Measurements from ENCODE around the gene HS1BP3.

GRCh38 chr2:20640411-20641122 is 10.3 kb downstream of the HS1BP3 start:
- no peak for TF ChIP-seq CTCF (IDR thresholded peaks at IDR 0.05; ENCODE audit: low read depth, low read length, poor library complexity, severe bottlenecking)
- no peak for TF ChIP-seq EZH2phosphoT487 (IDR thresholded peaks at IDR 0.05; ENCODE audit: borderline replicate concordance, low read length)

All from DOHH2 (cell line).